Fibroblast of villous mesenchyme (primary cell): Measurements from ENCODE around the gene GSTT2B. TPM values are rescaled to one million over a fixed set of nuclear protein-coding genes. Genes with fewer than 3 reads are reported as not detected.
A peak's percentile ranks its signal among the peaks of the same experiment; 100 is the strongest.

Experiments used
- DNase-seq: peaks from one replicate; pipeline ENCODE4 v3.0.0-alpha.2; 2010; ENCODE audit warnings: low read depth
- H3K4me3 ChIP-seq: 2 replicates; pipeline ENCODE4 v1.5.1; 2011; ENCODE audit warnings: low read depth, mild to moderate bottlenecking, low read length
- CTCF ChIP-seq: IDR thresholded peaks from 2 replicates; pipeline ENCODE4 v1.5.1; 2012; ENCODE audit warnings: low read depth, mild to moderate bottlenecking, low read length; ENCODE audit not compliant: insufficient read depth
- total RNA-seq: library from RNA; depleted of rRNA; stranded (reverse); fragments of >200 nt; gene quantifications from 2 replicates; pipeline ENCODE4 v1.2.3, GENCODE V29; 2012

Gene GSTT2B
- total RNA-seq, 1 donor = 1.3 TPM

- no peak for DNase-seq
- TF ChIP-seq CTCF = no peak
- no peak overlapping the region for H3K4me3 ChIP-seq
Measured at GRCh38 chr22:23915290-23915689, 45.7 kb downstream of the GSTT2B start.

GRCh38 chr22:23913661-23914353 lies 47.2 kb downstream of the GSTT2B start:
- DNase-seq = peak; percentile 98
- TF ChIP-seq CTCF = no peak
- H3K4me3 ChIP-seq = peak overlapping the region; percentile 69

- no peak for TF ChIP-seq CTCF
- DNase-seq = no peak
- H3K4me3 ChIP-seq = peak overlapping the region; percentile 69
Measured at GRCh38 chr22:23913306-23913660, 47.7 kb downstream of the GSTT2B start.

- DNase-seq = no peak
- no peak overlapping the region for H3K4me3 ChIP-seq
- no peak for TF ChIP-seq CTCF
Measured at GRCh38 chr22:23912293-23912903, 48.6 kb downstream of the GSTT2B start.

GRCh38 chr22:23911318-23911980 lies 49.5 kb downstream of the GSTT2B start:
- DNase-seq = no peak
- H3K4me3 ChIP-seq = no peak overlapping the region
- no peak for TF ChIP-seq CTCF

GRCh38 chr22:23910496-23911190 lies 50.4 kb downstream of the GSTT2B start:
- no peak overlapping the region for H3K4me3 ChIP-seq
- DNase-seq = no peak
- no peak for TF ChIP-seq CTCF
